NCI-H2227 treated with DMSO at 0.1 percent for 48 hours (cell line): ENCODE data around the gene CDC20B.
"Not testable (repeated sequence)": the region's sequence is repeated elsewhere in the genome, so short reads cannot be mapped to it uniquely, and the experiment has no call there.

Experiments
- DNase-seq: peaks from one replicate; lab custom pipeline; 2025; lab: John Stamatoyannopoulos, UW

Gene CDC20B

GRCh38 chr5:55104036-55104772 is 68.8 kb downstream of the CDC20B start:
- no peak for DNase-seq

GRCh38 chr5:55102348-55102747 is 70.6 kb downstream of the CDC20B start, which contains the start of gene GZMA:
GZMA (plus strand) TSS chr5:55102646; CDS start chr5:55102683, 37 bp downstream.
- no peak for DNase-seq

GRCh38 chr5:55101556-55102276 is 71.3 kb downstream of the CDC20B start:
- no peak for DNase-seq

- not testable (repeated sequence) for DNase-seq
Measured at GRCh38 chr5:55101148-55101547, 71.8 kb downstream of the CDC20B start.

GRCh38 chr5:55096861-55097260 is 76.1 kb downstream of the CDC20B start:
- no peak for DNase-seq

GRCh38 chr5:55096182-55096581 is 76.8 kb downstream of the CDC20B start:
- no peak for DNase-seq

GRCh38 chr5:55091011-55091410 is 82.0 kb downstream of the CDC20B start:
- DNase-seq: not testable (repeated sequence)

- DNase-seq: not testable (repeated sequence)
Measured at GRCh38 chr5:55089301-55089700, 83.7 kb downstream of the CDC20B start.

- no peak for DNase-seq
Measured at GRCh38 chr5:55081541-55081940, 91.4 kb downstream of the CDC20B start.

- no peak for DNase-seq
Measured at GRCh38 chr5:55073211-55073610, 99.8 kb downstream of the CDC20B start.

- no peak for DNase-seq
Measured at GRCh38 chr5:55072666-55073065, 100.3 kb downstream of the CDC20B start.

GRCh38 chr5:55071413-55071812 is 101.6 kb downstream of the CDC20B start:
- DNase-seq: no peak

GRCh38 chr5:55070968-55071367 is 102.0 kb downstream of the CDC20B start:
- no peak for DNase-seq

GRCh38 chr5:55066277-55066676 is 106.7 kb downstream of the CDC20B start:
- no peak for DNase-seq

- no peak for DNase-seq
Measured at GRCh38 chr5:55064523-55064922, 108.5 kb downstream of the CDC20B start.

- DNase-seq: no peak
Measured at GRCh38 chr5:55063899-55064298, 109.1 kb downstream of the CDC20B start.

GRCh38 chr5:55063220-55063863 is 109.6 kb downstream of the CDC20B start:
- DNase-seq: no peak
